Stimulated activated CD4-positive, alpha-beta T cell treated with anti-CD3 and anti-CD28 coated beads, Interleukin-1b, Interleukin-23, amount 100 ng/mL, for 1 hour (primary cell): ENCODE results near the gene TBKBP1.
"Not testable (repeated sequence)": the region's sequence is repeated elsewhere in the genome, so short reads cannot be mapped to it uniquely, and the experiment has no call there.

Source experiments
- DNase-seq, 2 donors: peaks; one replicate each; pipeline ENCODE4 v3.0.0-alpha.2; 2020; ENCODE audit warnings: low read depth in 2 of 2

Gene TBKBP1

GRCh38 chr17:47678196-47678595, 15.8 kb upstream of the TBKBP1 start:
- no peak for DNase-seq

- DNase-seq: no peak
Measured at GRCh38 chr17:47682138-47682537, 11.8 kb upstream of the TBKBP1 start.

GRCh38 chr17:47682727-47683126, 11.2 kb upstream of the TBKBP1 start:
- DNase-seq: not testable (repeated sequence)

- DNase-seq: no peak
Measured at GRCh38 chr17:47684025-47684424, 9.9 kb upstream of the TBKBP1 start.

GRCh38 chr17:47684535-47685193, 9.3 kb upstream of the TBKBP1 start:
- DNase-seq: no peak

GRCh38 chr17:47685556-47686275, 8.2 kb upstream of the TBKBP1 start:
- DNase-seq: no peak

GRCh38 chr17:47686276-47686635, 7.7 kb upstream of the TBKBP1 start:
- no peak for DNase-seq

GRCh38 chr17:47686664-47687327, 7.2 kb upstream of the TBKBP1 start:
- DNase-seq: no peak

GRCh38 chr17:47687328-47687690, 6.7 kb upstream of the TBKBP1 start:
- no peak for DNase-seq

- no peak for DNase-seq
Measured at GRCh38 chr17:47687748-47688147, 6.2 kb upstream of the TBKBP1 start.

GRCh38 chr17:47690121-47690520, 3.8 kb upstream of the TBKBP1 start:
- no peak for DNase-seq

GRCh38 chr17:47692137-47692894, 1.6 kb upstream of the TBKBP1 start:
- no peak for DNase-seq

GRCh38 chr17:47692895-47693730, 848 bp upstream of the TBKBP1 start:
- no peak for DNase-seq

GRCh38 chr17:47694581-47695428, 844 bp downstream of the TBKBP1 start:
- DNase-seq: no peak

- no peak for DNase-seq
Measured at GRCh38 chr17:47695429-47696376, 1.7 kb downstream of the TBKBP1 start.

GRCh38 chr17:47696717-47697642, 3.0 kb downstream of the TBKBP1 start:
- DNase-seq: no peak

GRCh38 chr17:47697906-47698711, 4.1 kb downstream of the TBKBP1 start:
- no peak for DNase-seq
